ENCODE results near the gene SYNJ2.

DNA sequence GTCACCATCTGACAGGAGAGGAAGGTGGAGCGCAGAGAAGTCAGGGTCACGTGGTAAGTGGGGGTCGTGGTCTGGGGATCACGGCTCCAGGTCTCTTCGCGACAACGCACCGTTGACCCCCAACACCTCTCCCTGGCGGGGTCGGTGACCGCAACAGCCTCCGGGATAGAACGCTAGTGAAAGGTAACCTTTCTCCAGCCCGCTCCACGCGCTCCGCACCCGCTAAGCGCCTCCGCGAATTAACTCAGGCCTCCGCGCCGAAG lies 600 bp upstream of the SYNJ2 start:
- TF ChIP-seq, protein P1, sequence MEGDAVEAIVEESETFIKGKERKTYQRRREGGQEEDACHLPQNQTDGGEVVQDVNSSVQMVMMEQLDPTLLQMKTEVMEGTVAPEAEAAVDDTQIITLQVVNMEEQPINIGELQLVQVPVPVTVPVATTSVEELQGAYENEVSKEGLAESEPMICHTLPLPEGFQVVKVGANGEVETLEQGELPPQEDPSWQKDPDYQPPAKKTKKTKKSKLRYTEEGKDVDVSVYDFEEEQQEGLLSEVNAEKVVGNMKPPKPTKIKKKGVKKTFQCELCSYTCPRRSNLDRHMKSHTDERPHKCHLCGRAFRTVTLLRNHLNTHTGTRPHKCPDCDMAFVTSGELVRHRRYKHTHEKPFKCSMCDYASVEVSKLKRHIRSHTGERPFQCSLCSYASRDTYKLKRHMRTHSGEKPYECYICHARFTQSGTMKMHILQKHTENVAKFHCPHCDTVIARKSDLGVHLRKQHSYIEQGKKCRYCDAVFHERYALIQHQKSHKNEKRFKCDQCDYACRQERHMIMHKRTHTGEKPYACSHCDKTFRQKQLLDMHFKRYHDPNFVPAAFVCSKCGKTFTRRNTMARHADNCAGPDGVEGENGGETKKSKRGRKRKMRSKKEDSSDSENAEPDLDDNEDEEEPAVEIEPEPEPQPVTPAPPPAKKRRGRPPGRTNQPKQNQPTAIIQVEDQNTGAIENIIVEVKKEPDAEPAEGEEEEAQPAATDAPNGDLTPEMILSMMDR (IDR thresholded peaks at IDR 0.05; ENCODE audit: low read depth, low read length) = no peak
- TF ChIP-seq POLR2A (IDR thresholded peaks at IDR 0.05; ENCODE audit: extremely low read depth, insufficient read length) (no peak), MYC (IDR thresholded peaks at IDR 0.05; ENCODE audit: low read depth, low read length) (no peak)
- TF ChIP-seq, protein P2, sequence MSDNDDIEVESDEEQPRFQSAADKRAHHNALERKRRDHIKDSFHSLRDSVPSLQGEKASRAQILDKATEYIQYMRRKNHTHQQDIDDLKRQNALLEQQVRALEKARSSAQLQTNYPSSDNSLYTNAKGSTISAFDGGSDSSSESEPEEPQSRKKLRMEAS (IDR thresholded peaks at IDR 0.05; ENCODE audit: low read depth, low read length) = no peak

Data from NB4 (cell line).